HCT116 (cell line): Measurements from ENCODE around the gene MSRB2. TPM values are rescaled to one million over a fixed set of nuclear protein-coding genes. Genes with fewer than 3 reads are reported as not detected.

Source experiments
- ATAC-seq: fragments of 200-7000 bp; cut with Tn5 transposase; 2 replicates; pipeline ENCODE4 v1.9.1; 2020; ENCODE audit warnings: mild to moderate bottlenecking, moderate library complexity
- BruUV-seq: library from RNA; stranded (reverse); fragments of 400-500 nt; replicated peaks from 2 replicates; lab custom pipeline; 2021; lab: Mats Ljungman, UMichigan
- CTCF ChIA-PET: fragments of 300-600 bp; sonication (Branson Sonifier 250); formaldehyde crosslinking; loops from one replicate; lab custom pipeline; 2021; ENCODE audit warnings: antibody characterized with exemption; lab: Charles Lee
- POLR2A ChIA-PET: fragments of 300-600, 350-600 bp; sonication (Branson Sonifier 250); formaldehyde crosslinking; loops from one replicate; lab custom pipeline; 2021; ENCODE audit warnings: antibody characterized with exemption; lab: Charles Lee
- RAD21 ChIA-PET, 2 experiments: fragments of 300-600 bp; sonication (Branson Sonifier 250); formaldehyde crosslinking; loops; one replicate each; lab custom pipeline; 2023; ENCODE audit warnings: low total read pairs in 2 of 2; ENCODE audit not compliant: uncharacterized antibody in 2 of 2, unreplicated experiment in 2 of 2, low non-redundant PET in 1 of 2; lab: Charles Lee
- DNase-seq: peaks from one replicate; pipeline ENCODE4 v3.0.0-alpha.2; 2010; ENCODE audit warnings: low read depth, low spot score
- H2AFZ ChIP-seq: fragments of 200-600 bp; shearing (Covaris generic), sonication (generic); 2 replicates; pipeline ENCODE4 v1.6.1; 2017; ENCODE audit warnings: low read depth, mixed run types, mixed read lengths, antibody characterized with exemption, low read length; ENCODE audit not compliant: poor library complexity, severe bottlenecking
- H3K27ac ChIP-seq: 2 replicates; pipeline ENCODE4 v1.5.1; 2012; ENCODE audit warnings: low read depth, low read length
- H3K27me3 ChIP-seq: fragments of 200-600 bp; sonication (generic); 2 replicates; pipeline ENCODE4 v1.6.1; 2016; ENCODE audit warnings: mixed run types, low read length, mixed read lengths; ENCODE audit not compliant: insufficient read depth
- H3K36me3 ChIP-seq, 2 experiments: fragments of 200-500 bp in 1 of 2; fragments of 200-600 bp in 1 of 2; sonication (Bioruptor generic) in 1 of 2; sonication (generic) in 1 of 2; 2 replicates each; pipeline versions ENCODE4 v1.5.1 to v1.6.1; 2014 to 2016; ENCODE audit warnings: low read length in 2 of 2, inconsistent platforms in 1 of 2, mixed read lengths in 1 of 2, mixed run types in 1 of 2; ENCODE audit not compliant: insufficient read depth in 2 of 2, control insufficient read depth in 1 of 2
- H3K4me1 ChIP-seq, 2 experiments: fragments of 200-600 bp in 1 of 2; sonication (generic) in 1 of 2; 2 replicates each; pipeline versions ENCODE4 v1.5.1 to v1.6.1; 2012 to 2017; ENCODE audit warnings: low read length in 2 of 2, inconsistent platforms in 1 of 2, mild to moderate bottlenecking in 1 of 2, mixed read lengths in 1 of 2, mixed run types in 1 of 2, moderate library complexity in 1 of 2; ENCODE audit not compliant: insufficient read depth in 2 of 2, control insufficient read depth in 1 of 2
- H3K4me2 ChIP-seq: fragments of 200-600 bp; sonication (generic); 2 replicates; pipeline ENCODE4 v1.6.1; 2017; ENCODE audit warnings: mixed run types, low read length, mixed read lengths
- H3K4me3 ChIP-seq, 2 experiments: fragments of 200-600 bp in 1 of 2; sonication (generic) in 1 of 2; replicated peaks in 1 of 2; 2 replicates each; pipeline ENCODE4 v1.5.1; 2011 to 2016; ENCODE audit warnings: low read length in 2 of 2, control low read depth in 1 of 2, low read depth in 1 of 2, mild to moderate bottlenecking in 1 of 2, mixed read lengths in 1 of 2, mixed run types in 1 of 2
- H3K79me2 ChIP-seq: fragments of 200-600 bp; sonication (generic); 2 replicates; pipeline ENCODE4 v1.6.1; 2017; ENCODE audit warnings: mild to moderate bottlenecking, mixed run types, low read length, moderate library complexity, mixed read lengths; ENCODE audit not compliant: insufficient read depth
- H3K9ac ChIP-seq: fragments of 200-600 bp; sonication (generic); 2 replicates; pipeline ENCODE4 v1.6.1; 2016; ENCODE audit warnings: low read length, mixed read lengths
- H3K9me2 ChIP-seq: fragments of 200-600 bp; sonication (generic), shearing (Covaris generic); 2 replicates; pipeline ENCODE4 v1.6.1; 2017; ENCODE audit warnings: mixed run types, mild to moderate bottlenecking, moderate library complexity; ENCODE audit not compliant: insufficient read depth
- H3K9me3 ChIP-seq, 2 experiments: fragments of 200-500 bp in 1 of 2; fragments of 200-600 bp in 1 of 2; sonication (Bioruptor generic) in 1 of 2; sonication (generic) in 1 of 2; 2 replicates each; pipeline ENCODE4 v1.6.1; 2014 to 2017; ENCODE audit warnings: low read length in 2 of 2, mixed read lengths in 2 of 2, inconsistent platforms in 1 of 2, low read depth in 1 of 2, mild to moderate bottlenecking in 1 of 2, mixed run types in 1 of 2, moderate library complexity in 1 of 2; ENCODE audit not compliant: control insufficient read depth in 1 of 2, insufficient read depth in 1 of 2
- H4K20me1 ChIP-seq: fragments of 200-600 bp; sonication (generic), shearing (Covaris generic); 2 replicates; pipeline ENCODE4 v1.6.1; 2017; ENCODE audit warnings: mixed run types, mild to moderate bottlenecking, moderate library complexity; ENCODE audit not compliant: insufficient read depth
- ATF3 ChIP-seq: IDR thresholded peaks from 2 replicates; pipeline ENCODE4 v1.6.1; 2012
- REST ChIP-seq: IDR thresholded peaks from 2 replicates; pipeline ENCODE4 v1.6.1; 2012; ENCODE audit warnings: low read depth
- intact Hi-C: fragments of 100-400 bp; cut with micrococcal nuclease; formaldehyde crosslinking; loops from 2 replicates; pipeline ENCODE4 v1.10.0; 2022
- total RNA-seq: library from RNA; stranded (reverse); gene quantifications from one replicate; pipeline ENCODE4 v1.2.1, GENCODE V29; 2021; ENCODE audit not compliant: unreplicated experiment

Gene MSRB2
- total RNA-seq, 1 experiment from 2014 or later, result 13.6 TPM

- H3K9me3 ChIP-seq, result no peaks in the 10 kb centered on the region
- no peak overlapping the region for H3K9ac ChIP-seq
- peaks cover 21% of the 10 kb centered on the region for H3K27me3 ChIP-seq
- intact Hi-C loops, result no loop called here
- no peak overlapping the region for H2AFZ ChIP-seq
- ATAC-seq (no peak), DNase-seq (no peak)
- no peak overlapping the region for H3K27ac ChIP-seq
- ChIA-PET CTCF (no interaction called here), RAD21 (no interaction called here), POLR2A (no interaction called here)
- H3K36me3 ChIP-seq, result no peaks in the 10 kb centered on the region
- H3K4me1 ChIP-seq, result no peaks in the 10 kb centered on the region
- no peaks in the 10 kb centered on the region for H3K79me2 ChIP-seq
- no peak overlapping the region for H3K4me2 ChIP-seq
- no peaks in the 10 kb centered on the region for H3K9me2 ChIP-seq
- H3K4me3 ChIP-seq, result no peak overlapping the region
- TF ChIP-seq REST, result peak; percentile 69
- no peak for TF ChIP-seq ATF3
- no TSS peak for BruUV-seq
- H4K20me1 ChIP-seq, result no peaks in the 10 kb centered on the region
These were observed 76.0 kb downstream of the MSRB2 start for GRCh38 chr10:23171232-23171876.

Other genes with a start within 250 kb of the MSRB2 start
- 2.6 TPM for gene ARMC3, start 167.5 kb upstream of the MSRB2 start, total RNA-seq
- not detected for gene PTF1A, start 96.7 kb downstream of the MSRB2 start, total RNA-seq
- not detected for gene C10orf67, start 249.2 kb downstream of the MSRB2 start, total RNA-seq